Retinal pigment epithelial cell (primary cell): ENCODE measurements around the gene LIN9.
"Not testable (repeated sequence)": the region's sequence is repeated elsewhere in the genome, so short reads cannot be mapped to it uniquely, and the experiment has no call there.

Experiments used
- DNase-seq: peaks from one replicate; pipeline ENCODE4 v3.0.0-alpha.2; 2010; ENCODE audit warnings: low read depth
- H3K4me3 ChIP-seq: 2 replicates; pipeline ENCODE4 v1.5.1; 2011; ENCODE audit warnings: mild to moderate bottlenecking, low read length, control low read depth, moderate library complexity
- TF ChIP-seq, protein P1 (sequence below): conservative IDR thresholded peaks from 2 replicates; pipeline ENCODE4 v1.5.1; 2011; ENCODE audit warnings: low read depth, low read length, control low read depth, inconsistent platforms

LIN9 gene

GRCh38 chr1:226350519-226350865 lies 41.5 kb upstream of the LIN9 start:
- H3K4me3 ChIP-seq: no peak overlapping the region
- no peak for DNase-seq
- TF ChIP-seq, protein P1, sequence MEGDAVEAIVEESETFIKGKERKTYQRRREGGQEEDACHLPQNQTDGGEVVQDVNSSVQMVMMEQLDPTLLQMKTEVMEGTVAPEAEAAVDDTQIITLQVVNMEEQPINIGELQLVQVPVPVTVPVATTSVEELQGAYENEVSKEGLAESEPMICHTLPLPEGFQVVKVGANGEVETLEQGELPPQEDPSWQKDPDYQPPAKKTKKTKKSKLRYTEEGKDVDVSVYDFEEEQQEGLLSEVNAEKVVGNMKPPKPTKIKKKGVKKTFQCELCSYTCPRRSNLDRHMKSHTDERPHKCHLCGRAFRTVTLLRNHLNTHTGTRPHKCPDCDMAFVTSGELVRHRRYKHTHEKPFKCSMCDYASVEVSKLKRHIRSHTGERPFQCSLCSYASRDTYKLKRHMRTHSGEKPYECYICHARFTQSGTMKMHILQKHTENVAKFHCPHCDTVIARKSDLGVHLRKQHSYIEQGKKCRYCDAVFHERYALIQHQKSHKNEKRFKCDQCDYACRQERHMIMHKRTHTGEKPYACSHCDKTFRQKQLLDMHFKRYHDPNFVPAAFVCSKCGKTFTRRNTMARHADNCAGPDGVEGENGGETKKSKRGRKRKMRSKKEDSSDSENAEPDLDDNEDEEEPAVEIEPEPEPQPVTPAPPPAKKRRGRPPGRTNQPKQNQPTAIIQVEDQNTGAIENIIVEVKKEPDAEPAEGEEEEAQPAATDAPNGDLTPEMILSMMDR: no peak

- TF ChIP-seq, protein P1: no peak
- no peak for DNase-seq
- H3K4me3 ChIP-seq: no peak overlapping the region
Measured at GRCh38 chr1:226349801-226350518, 41.0 kb upstream of the LIN9 start.

GRCh38 chr1:226349081-226349480 lies 40.1 kb upstream of the LIN9 start:
- no peak for DNase-seq
- no peak overlapping the region for H3K4me3 ChIP-seq
- TF ChIP-seq, protein P1: no peak

DNA sequence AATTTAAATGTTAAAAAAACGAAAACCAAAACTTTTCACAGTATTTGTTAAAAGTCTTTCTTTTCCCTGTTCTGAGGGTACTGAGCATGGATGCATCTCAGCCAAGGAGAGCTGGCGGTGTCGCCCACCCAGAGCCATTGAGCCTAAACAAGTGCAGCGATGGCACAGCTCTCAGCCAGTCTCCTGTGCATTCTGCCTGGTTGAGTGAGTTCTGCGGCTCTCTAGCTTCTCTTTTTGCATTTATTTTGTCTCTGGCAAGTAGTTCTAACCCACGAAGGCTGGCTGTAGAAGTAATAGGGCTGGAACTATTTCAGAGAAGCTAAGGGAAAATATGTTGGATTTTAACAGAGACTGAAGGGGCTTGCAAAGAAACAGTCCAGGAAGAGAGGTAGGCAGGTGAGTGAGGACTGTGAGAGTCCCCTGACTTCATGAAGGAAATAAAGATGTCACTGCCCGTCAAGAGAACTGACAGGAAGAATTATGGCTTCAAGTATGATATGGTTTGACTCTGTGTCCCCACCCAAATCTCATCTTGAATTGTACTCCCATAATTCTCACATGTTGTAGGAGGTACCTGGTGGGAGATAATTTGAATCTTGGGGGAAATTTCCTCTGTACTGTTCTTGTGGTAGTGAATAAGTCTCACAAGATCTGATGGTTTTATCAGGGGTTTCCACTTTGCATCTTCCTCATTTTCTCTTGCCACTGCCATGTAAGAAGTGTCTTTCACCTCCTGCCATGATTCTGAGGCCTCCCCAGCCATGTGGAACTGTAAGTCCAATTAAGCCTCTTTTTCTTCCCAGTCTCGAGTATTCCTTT lies 35.7 kb upstream of the LIN9 start:
- no peak overlapping the region for H3K4me3 ChIP-seq
- no peak for DNase-seq
- TF ChIP-seq, protein P1: no peak

DNA sequence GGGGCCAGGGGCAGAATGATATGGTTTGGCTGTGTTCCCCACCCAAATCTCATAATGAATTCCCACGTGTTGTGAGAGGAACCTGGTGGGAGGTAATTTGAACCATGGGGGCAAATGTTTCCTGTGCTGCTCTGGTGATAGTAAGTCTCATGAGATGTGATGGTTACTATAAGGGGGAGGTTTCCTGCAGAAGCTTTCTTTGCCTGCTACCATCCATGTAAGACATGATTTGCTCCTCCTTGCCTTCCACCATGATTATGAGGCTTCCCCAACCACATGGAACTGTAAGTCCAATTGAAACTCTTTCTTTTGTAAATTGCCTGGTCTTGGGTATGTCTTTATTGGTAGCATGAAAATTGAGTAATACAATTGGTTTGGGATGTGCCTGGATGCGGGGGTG lies 33.7 kb upstream of the LIN9 start:
- TF ChIP-seq, protein P1: no peak
- DNase-seq: no peak
- H3K4me3 ChIP-seq: no peak overlapping the region

GRCh38 chr1:226340111-226340510 lies 31.1 kb upstream of the LIN9 start:
- not testable (repeated sequence) for H3K4me3 ChIP-seq

GRCh38 chr1:226337276-226337875 lies 28.4 kb upstream of the LIN9 start:
- TF ChIP-seq, protein P1: no peak
- H3K4me3 ChIP-seq: no peak overlapping the region
- DNase-seq: no peak

More at GRCh38 chr1:226340111-226340510, 31.1 kb upstream of the LIN9 start:
- not testable (repeated sequence) for DNase-seq
